Left ventricle myocardium inferior (tissue), 1 donor: Measurements from ENCODE around the gene PIGN. TPM values are rescaled to one million over a fixed set of nuclear protein-coding genes. Genes with fewer than 3 reads are reported as not detected.

Experiments
- DNase-seq: peaks from one replicate; pipeline ENCODE4 v3.0.0-alpha.2; 2020
- H3K27ac ChIP-seq: fragments of 200-600 bp; replicated peaks from 2 replicates; pipeline ENCODE4 v1.8.0; 2021
- H3K27me3 ChIP-seq: fragments of 200-600 bp; 2 replicates; pipeline ENCODE4 v1.8.0; 2021; ENCODE audit warnings: low read depth
- H3K36me3 ChIP-seq: fragments of 200-600 bp; 2 replicates; pipeline ENCODE4 v1.8.0; 2021
- H3K4me1 ChIP-seq: fragments of 200-600 bp; 2 replicates; pipeline ENCODE4 v1.8.0; 2021
- H3K4me3 ChIP-seq: fragments of 200-600 bp; 2 replicates; pipeline ENCODE4 v1.8.0; 2021; ENCODE audit warnings: mild to moderate bottlenecking, moderate library complexity
- H3K9me3 ChIP-seq: fragments of 200-600 bp; replicated peaks from 2 replicates; pipeline ENCODE4 v1.8.0; 2021
- intact Hi-C: fragments of 100-400 bp; cut with micrococcal nuclease; formaldehyde crosslinking; loops from one replicate; pipeline ENCODE4 v1.11.0; 2022
- total RNA-seq: library from RNA; stranded (reverse); fragmentation: NEBNext Ultra II Directional; extraction: Animal tissue kit (Norgen Biotek cat#: 25700); gene quantifications from one replicate; pipeline ENCODE4 v1.2.1, GENCODE V29; 2021
- TF ChIP-seq, protein P1 (sequence below): fragments of 200-600 bp; IDR thresholded peaks from 2 replicates; pipeline ENCODE4 v1.8.0; 2021; ENCODE audit warnings: antibody characterized with exemption, mild to moderate bottlenecking, borderline replicate concordance
- donor health status: DM: no; HTN: yes; CAD: no; lungs with severe emphysema.

Gene PIGN
- total RNA-seq, 1 donor from 2014 or later = 19.7 TPM

DNA sequence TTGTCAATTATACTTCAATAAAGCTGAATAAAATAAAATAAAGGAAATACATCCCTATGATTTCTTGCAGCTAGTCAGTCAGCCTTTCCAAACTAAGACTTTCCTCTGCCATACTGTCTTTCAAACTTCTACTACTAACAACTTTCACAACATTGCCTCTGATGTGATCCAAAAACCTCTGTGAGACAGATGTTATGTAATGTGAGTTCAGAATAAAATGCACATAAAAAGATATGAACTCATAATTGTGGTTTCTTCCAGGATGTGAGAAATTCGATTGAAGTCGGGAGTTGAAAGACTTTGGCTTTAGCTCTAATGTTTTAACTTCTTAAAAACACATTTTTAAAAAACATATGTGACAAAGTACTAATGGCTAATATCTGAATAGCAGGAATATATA, 98.7 kb downstream of the PIGN start:
- TF ChIP-seq, protein P1, sequence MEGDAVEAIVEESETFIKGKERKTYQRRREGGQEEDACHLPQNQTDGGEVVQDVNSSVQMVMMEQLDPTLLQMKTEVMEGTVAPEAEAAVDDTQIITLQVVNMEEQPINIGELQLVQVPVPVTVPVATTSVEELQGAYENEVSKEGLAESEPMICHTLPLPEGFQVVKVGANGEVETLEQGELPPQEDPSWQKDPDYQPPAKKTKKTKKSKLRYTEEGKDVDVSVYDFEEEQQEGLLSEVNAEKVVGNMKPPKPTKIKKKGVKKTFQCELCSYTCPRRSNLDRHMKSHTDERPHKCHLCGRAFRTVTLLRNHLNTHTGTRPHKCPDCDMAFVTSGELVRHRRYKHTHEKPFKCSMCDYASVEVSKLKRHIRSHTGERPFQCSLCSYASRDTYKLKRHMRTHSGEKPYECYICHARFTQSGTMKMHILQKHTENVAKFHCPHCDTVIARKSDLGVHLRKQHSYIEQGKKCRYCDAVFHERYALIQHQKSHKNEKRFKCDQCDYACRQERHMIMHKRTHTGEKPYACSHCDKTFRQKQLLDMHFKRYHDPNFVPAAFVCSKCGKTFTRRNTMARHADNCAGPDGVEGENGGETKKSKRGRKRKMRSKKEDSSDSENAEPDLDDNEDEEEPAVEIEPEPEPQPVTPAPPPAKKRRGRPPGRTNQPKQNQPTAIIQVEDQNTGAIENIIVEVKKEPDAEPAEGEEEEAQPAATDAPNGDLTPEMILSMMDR = no peak
- Histone ChIP-seq H3K4me1 (peaks cover 8% of the 10 kb centered on the region), H3K4me3 (no peak overlapping the region), H3K27me3 (no peaks in the 10 kb centered on the region), H3K27ac (no peak overlapping the region), H3K9me3 (no peaks in the 10 kb centered on the region), H3K36me3 (peaks cover 36% of the 10 kb centered on the region)
- intact Hi-C loops = no loop called here
- DNase-seq = no peak

DNA sequence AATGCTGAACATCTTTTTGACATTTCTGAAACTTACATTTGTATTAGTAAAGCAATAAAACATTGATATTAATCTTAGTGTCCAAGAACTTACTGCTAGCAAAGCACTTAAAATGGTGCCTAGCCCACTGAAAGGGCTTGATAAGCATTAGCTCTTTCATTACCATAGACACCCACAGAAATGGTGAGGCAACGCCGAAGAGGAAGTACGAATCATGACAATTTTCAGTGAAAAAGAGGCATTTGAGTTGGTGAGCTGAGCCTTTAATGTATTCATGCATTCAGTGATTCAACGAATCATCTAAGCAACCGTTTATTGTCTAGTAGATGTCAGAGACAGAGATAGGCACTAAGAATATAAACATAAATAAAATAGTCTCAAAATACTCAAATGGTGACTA, 101.1 kb downstream of the PIGN start:
- TF ChIP-seq, protein P1 = no peak
- intact Hi-C loops = no loop called here
- Histone ChIP-seq H3K9me3 (no peaks in the 10 kb centered on the region), H3K27me3 (no peaks in the 10 kb centered on the region), H3K4me1 (no peaks in the 10 kb centered on the region), H3K27ac (no peak overlapping the region), H3K4me3 (no peak overlapping the region), H3K36me3 (peaks cover 36% of the 10 kb centered on the region)
- no peak for DNase-seq

DNA sequence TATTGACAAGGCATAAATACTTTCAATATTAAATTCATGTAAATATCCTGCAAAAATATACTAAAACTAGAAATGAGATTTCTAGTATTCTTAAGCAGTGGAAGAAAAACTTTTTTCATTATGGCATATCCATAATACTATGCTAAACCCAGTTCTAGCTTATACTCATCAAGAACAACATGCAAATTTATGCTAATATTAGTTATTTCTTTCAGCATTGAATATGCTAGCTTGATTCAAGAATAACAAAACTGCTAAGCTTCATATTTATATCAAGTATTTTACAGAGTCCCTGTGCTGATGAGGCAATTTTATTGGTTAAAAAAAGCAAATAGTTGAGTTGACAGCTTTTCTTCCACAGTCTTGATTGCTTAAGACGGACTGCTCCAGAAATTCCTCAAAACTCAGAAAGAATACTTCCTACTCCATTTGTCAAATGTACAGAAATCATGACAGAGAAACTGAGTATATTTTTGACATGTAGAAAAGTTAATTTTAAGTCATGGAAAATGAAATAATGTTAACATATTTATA, 105.0 kb downstream of the PIGN start:
- intact Hi-C loops = no loop called here
- no peaks in the 10 kb centered on the region for H3K4me1 ChIP-seq
- no peak overlapping the region for H3K27ac ChIP-seq
- no peaks in the 10 kb centered on the region for H3K9me3 ChIP-seq
- TF ChIP-seq, protein P1 = no peak
- peaks cover 10% of the 10 kb centered on the region for H3K36me3 ChIP-seq
- H3K27me3 ChIP-seq = no peaks in the 10 kb centered on the region
- DNase-seq = no peak
- no peak overlapping the region for H3K4me3 ChIP-seq

DNA sequence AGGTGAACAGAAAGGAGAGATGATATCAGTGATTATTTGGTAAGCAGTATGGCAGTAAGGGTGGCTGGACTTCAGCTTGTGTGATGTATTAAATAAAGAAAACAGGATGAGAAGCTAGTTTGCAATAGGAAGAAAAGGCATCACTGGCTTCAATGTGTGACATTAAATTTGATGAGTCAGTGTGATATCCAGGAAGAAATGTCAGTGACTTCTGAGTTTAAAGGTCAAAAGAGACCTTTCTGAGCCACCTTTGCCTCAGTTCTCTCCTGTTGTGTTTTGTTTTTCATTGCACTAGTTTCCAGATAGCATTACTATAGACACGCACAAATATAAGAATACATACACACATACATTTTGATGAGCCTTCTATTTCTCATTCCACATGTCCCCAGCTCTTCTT, 105.6 kb downstream of the PIGN start:
- H3K36me3 ChIP-seq = peaks cover 10% of the 10 kb centered on the region
- intact Hi-C loops = no loop called here
- no peak overlapping the region for H3K4me3 ChIP-seq
- TF ChIP-seq, protein P1 = no peak
- no peak for DNase-seq
- H3K9me3 ChIP-seq = no peaks in the 10 kb centered on the region
- no peak overlapping the region for H3K27ac ChIP-seq
- H3K4me1 ChIP-seq = no peaks in the 10 kb centered on the region
- no peaks in the 10 kb centered on the region for H3K27me3 ChIP-seq

DNA sequence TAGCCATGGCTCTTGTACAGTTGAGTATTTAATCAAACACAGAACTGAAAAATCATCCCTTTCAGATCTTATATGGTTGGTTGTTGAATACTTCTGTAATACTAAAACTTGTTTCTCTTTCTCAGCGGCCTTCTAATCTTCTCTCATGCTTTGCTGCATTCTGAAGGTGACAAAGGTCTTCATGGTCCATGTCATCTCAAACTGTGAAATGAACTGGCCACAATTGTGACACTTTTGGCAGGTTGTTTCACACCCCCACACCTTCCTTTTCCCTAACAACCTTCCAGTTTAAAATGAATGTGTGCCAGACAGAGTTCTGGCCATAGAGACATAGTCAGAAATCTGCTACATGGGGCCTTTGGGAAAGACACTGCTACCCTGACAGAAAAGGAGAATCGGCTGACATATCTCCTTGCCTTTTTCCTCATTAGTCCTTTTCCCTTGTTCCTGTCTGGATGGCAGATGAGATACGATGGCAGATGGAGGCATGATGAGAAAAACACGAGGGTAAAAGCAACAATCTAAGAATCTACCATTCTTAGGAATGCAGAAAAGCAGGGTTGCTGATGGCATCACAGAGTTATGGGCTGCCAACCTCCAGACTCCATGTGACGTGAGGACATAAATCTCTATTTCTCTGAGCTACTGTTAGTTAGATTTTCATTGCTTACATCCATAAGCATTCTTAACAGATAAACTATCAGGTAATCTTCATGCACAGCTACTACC, 106.5 kb downstream of the PIGN start:
- H3K4me3 ChIP-seq = no peak overlapping the region
- intact Hi-C loops = no loop called here
- H3K27ac ChIP-seq = no peak overlapping the region
- H3K27me3 ChIP-seq = no peaks in the 10 kb centered on the region
- TF ChIP-seq, protein P1 = no peak
- no peak for DNase-seq
- H3K36me3 ChIP-seq = peaks cover 5% of the 10 kb centered on the region
- H3K9me3 ChIP-seq = no peaks in the 10 kb centered on the region
- H3K4me1 ChIP-seq = no peaks in the 10 kb centered on the region
